Sigmoid colon (tissue), 7 donors: Measurements from ENCODE around the gene KYAT1. TPM values are rescaled to one million over a fixed set of nuclear protein-coding genes. Genes with fewer than 3 reads are reported as not detected.
"Not testable (repeated sequence)": the region's sequence is repeated elsewhere in the genome, so short reads cannot be mapped to it uniquely, and the experiment has no call there.

Source experiments
- DNase-seq: peaks from one replicate; pipeline ENCODE4 v3.0.0-alpha.2; 2019
- H3K27ac ChIP-seq, 4 donors: fragments of 200-600 bp; sonication (generic); one replicate each; pipeline ENCODE4 v1.5.1; 2016 to 2019; ENCODE audit warnings: mild to moderate bottlenecking in 1 of 4
- H3K27me3 ChIP-seq, 3 donors: fragments of 200-600 bp; sonication (generic); one replicate each; pipeline ENCODE4 v1.5.1; 2019; ENCODE audit warnings: mild to moderate bottlenecking in 1 of 3
- H3K36me3 ChIP-seq, 4 donors: fragments of 200-600 bp; sonication (generic); one replicate each; pipeline ENCODE4 v1.5.1; 2016 to 2019
- H3K4me1 ChIP-seq, 4 donors: fragments of 200-600 bp; sonication (generic); one replicate each; pipeline ENCODE4 v1.5.1; 2017 to 2019
- H3K4me3 ChIP-seq, 4 donors: fragments of 200-600 bp; sonication (generic); one replicate each; pipeline ENCODE4 v1.5.1; 2017 to 2019; ENCODE audit warnings: mild to moderate bottlenecking in 2 of 4, moderate library complexity in 1 of 4
- H3K9me3 ChIP-seq, 4 donors: fragments of 200-600 bp in 3 of 4; sonication (generic) in 3 of 4; one replicate each; pipeline versions ENCODE4 v1.5.1 to v1.6.1; 2013 to 2019
- EP300 ChIP-seq, 4 donors: sonication (generic); formaldehyde crosslinking; IDR thresholded peaks; one replicate each; pipeline ENCODE4 v1.6.1; 2017; ENCODE audit warnings: antibody characterized with exemption in 4 of 4
- POLR2A ChIP-seq, 2 donors: fragments of 450-650 bp; IDR thresholded peaks; one replicate each; pipeline ENCODE4 v1.6.1; 2016; ENCODE audit warnings: antibody characterized with exemption in 2 of 2, mild to moderate bottlenecking in 2 of 2, moderate library complexity in 2 of 2
- POLR2AphosphoS5 ChIP-seq, 4 donors: sonication (generic); formaldehyde crosslinking; IDR thresholded peaks; one replicate each; pipeline ENCODE4 v1.6.1; 2017; ENCODE audit warnings: antibody characterized with exemption in 4 of 4
- WGBS, 2 donors: extraction: QIAGEN DNeasy Blood & Tissue Kit; methylation state at CpG; one replicate each; pipeline ENCODE4 v1.1.7; 2013; 5-methylcytosine and 5-hydroxymethylcytosine counted together
- intact Hi-C: fragments of 100-400 bp; cut with DNase I; formaldehyde crosslinking; loops from one replicate; pipeline ENCODE4 v1.15.1; 2023
- polyA plus RNA-seq, 3 donors: library from polyadenylated mRNA; stranded (reverse); fragments of 200-250 nt; gene quantifications; one replicate each; pipeline ENCODE4 v1.2.3, GENCODE V29; 2013
- total RNA-seq, 4 donors: library from RNA; depleted of rRNA; stranded (reverse); fragments of >200 nt; gene quantifications; one replicate each; pipeline ENCODE4 v1.1.0, GENCODE V29; 2016
- TF ChIP-seq, protein P1 (sequence below), 4 experiments: fragments of 450-650 bp in 3 of 4; fragments of 200-600 bp in 1 of 4; IDR thresholded peaks; one replicate each; pipeline ENCODE4 v1.5.1; 2016 to 2019; ENCODE audit warnings: antibody characterized with exemption in 4 of 4, mild to moderate bottlenecking in 3 of 4, moderate library complexity in 2 of 4
- donor health status: healthy with polysubstance abuse.
- donor health status: Bipolar disorder and iron deficiency.
- donor health status: healthy.

KYAT1 gene
- total and polyA plus RNA-seq, 7 donors: 0.60 to 8.0 (median 4.5) TPM

DNA sequence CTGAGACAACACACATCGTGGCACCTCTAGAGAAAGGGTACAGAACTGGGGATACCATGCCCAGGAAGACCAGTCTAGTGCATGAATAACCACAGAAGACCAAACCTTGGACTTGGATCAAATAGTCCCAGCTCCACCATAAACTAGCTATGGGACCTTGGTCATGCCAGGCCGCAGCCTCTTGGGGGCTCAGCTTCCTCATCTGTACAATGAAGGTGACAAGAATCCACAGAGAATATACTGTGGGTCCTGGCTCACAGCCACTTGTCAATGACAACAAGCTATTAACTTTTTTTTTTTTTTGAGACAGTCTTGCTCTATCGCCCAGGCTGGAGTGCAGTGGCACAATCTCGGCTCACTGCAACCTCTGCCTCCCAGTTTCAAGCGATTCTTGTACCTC lies 3.9 kb downstream of the KYAT1 start:
- Histone ChIP-seq H3K27ac (no peak overlapping the region), H3K9me3 (no peaks in the 10 kb centered on the region), H3K36me3 (no peaks in the 10 kb centered on the region), H3K4me3 (no peak overlapping the region), H3K27me3 (no peaks in the 10 kb centered on the region), H3K4me1 (peaks cover 0 to 12% (median 10%) of the 10 kb centered on the region in 4 donors)
- WGBS, 2 donors: 75 to 83% methylated on average over 5 of the region's 5 CpGs
- DNase-seq: no peak
- intact Hi-C loops: no loop called here
- TF ChIP-seq EP300 (IDR thresholded peaks at IDR 0.05) (no peak), POLR2A (IDR thresholded peaks at IDR 0.05) (no peak), POLR2AphosphoS5 (IDR thresholded peaks at IDR 0.05) (no peak)
- TF ChIP-seq, protein P1, sequence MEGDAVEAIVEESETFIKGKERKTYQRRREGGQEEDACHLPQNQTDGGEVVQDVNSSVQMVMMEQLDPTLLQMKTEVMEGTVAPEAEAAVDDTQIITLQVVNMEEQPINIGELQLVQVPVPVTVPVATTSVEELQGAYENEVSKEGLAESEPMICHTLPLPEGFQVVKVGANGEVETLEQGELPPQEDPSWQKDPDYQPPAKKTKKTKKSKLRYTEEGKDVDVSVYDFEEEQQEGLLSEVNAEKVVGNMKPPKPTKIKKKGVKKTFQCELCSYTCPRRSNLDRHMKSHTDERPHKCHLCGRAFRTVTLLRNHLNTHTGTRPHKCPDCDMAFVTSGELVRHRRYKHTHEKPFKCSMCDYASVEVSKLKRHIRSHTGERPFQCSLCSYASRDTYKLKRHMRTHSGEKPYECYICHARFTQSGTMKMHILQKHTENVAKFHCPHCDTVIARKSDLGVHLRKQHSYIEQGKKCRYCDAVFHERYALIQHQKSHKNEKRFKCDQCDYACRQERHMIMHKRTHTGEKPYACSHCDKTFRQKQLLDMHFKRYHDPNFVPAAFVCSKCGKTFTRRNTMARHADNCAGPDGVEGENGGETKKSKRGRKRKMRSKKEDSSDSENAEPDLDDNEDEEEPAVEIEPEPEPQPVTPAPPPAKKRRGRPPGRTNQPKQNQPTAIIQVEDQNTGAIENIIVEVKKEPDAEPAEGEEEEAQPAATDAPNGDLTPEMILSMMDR (IDR thresholded peaks at IDR 0.05): no peak

DNA sequence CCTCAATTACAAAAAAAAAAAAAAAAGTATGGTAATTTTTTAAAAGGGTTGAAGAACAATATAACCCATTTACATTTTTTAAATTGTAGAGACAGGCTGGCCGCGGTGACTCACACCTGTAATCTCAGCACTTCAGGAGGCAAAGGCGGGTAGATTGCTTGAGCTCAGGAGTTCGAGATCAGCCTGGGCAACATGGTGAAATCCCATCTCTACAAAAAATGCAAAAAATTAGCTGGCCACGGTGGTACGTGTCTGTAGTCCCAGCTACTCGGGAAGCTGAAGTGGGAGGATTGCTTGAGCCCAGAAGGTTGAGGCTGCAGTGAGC lies 10.8 kb downstream of the KYAT1 start:
- H3K4me1 ChIP-seq, DNase-seq, H3K4me3 ChIP-seq, H3K27me3 ChIP-seq, intact Hi-C loops, H3K27ac ChIP-seq, H3K36me3 ChIP-seq, H3K9me3 ChIP-seq: not testable (repeated sequence)
- 93 to 95% methylated on average over 7 of the region's 7 CpGs for WGBS, 2 donors

DNA sequence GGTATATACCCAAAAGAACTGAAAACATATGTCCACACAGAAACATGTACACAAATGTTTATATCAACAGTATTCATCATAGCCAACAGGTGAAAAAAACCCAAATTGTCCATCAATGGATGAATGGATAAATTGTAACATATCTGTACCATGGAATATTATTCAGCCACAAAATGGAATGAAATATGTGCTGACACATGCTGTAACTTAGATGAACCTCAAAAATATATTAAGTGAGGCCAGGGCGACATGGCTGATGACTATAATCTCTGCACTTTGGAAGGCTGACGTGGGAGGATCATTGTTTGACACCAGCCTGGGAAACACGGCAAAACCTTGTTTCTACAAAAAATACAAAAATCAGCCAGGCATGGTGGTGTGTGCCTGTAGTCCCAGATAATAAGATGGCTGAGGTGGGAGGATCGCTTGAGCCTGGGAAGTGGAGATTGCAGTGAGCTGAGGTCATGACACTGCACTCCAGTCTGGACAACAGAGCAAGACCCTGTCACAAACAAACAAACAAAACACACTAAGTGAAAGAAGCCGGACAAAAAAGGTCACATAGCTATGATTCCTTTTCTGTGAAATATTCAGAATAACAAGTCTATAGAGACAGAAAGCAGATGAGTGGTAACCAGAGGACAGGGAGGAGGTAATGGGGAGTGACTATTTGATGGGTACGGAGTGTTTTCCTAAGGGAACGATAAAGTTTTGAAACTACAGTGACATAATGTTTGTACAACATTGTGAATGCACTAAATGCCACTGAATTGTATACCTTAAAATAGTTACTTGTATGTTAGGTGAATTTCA lies 11.4 kb downstream of the KYAT1 start:
- no peaks in the 10 kb centered on the region for H3K9me3 ChIP-seq
- H3K27ac ChIP-seq: no peak overlapping the region
- DNase-seq: no peak
- no peaks in the 10 kb centered on the region for H3K27me3 ChIP-seq
- H3K36me3 ChIP-seq: no peaks in the 10 kb centered on the region
- no peak overlapping the region for H3K4me3 ChIP-seq
- no peak for TF ChIP-seq POLR2A (IDR thresholded peaks at IDR 0.05)
- TF ChIP-seq EP300 (IDR thresholded peaks at IDR 0.05): no peak
- no peak for TF ChIP-seq POLR2AphosphoS5 (IDR thresholded peaks at IDR 0.05)
- TF ChIP-seq, protein P1 (IDR thresholded peaks at IDR 0.05): no peak
- intact Hi-C loops: no loop called here
- H3K4me1 ChIP-seq: no peaks in the 10 kb centered on the region
- 94% methylated on average over 7 of the region's 7 CpGs for WGBS, 2 donors

DNA sequence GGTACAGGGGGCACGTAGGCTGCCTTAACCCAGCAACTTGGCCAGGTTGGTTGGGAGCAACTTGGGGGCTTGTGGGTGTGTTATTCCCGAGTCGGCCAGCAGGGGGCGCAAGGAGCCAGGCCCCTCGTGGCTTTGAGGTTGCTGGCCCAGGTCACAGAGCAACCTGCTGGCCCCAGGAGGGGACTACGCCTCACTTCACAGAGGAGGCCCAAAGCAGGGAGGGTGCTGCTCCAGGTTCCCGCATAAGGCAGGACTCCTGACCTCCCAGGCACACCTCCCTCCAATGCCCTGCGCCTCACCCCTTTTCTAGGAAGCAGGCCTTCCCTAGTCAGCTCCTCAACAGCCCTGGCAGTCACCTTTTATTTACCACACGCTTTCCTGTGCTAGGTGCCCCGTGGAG lies 18.1 kb downstream of the KYAT1 start:
- intact Hi-C loops: loop anchor here (1.0 kb wide), 1 partner anchor 65 kb away; no protein-coding TSS in a partner anchor
- H3K36me3 ChIP-seq: no peaks in the 10 kb centered on the region
- H3K27me3 ChIP-seq: no peaks in the 10 kb centered on the region
- H3K4me3 ChIP-seq: no peak overlapping the region
- H3K4me1 ChIP-seq: no peaks in the 10 kb centered on the region
- no peak overlapping the region for H3K27ac ChIP-seq
- 21 to 26% methylated on average over 10 of the region's 10 CpGs for WGBS, 2 donors
- TF ChIP-seq POLR2AphosphoS5 (IDR thresholded peaks at IDR 0.05): no peak
- no peak for TF ChIP-seq EP300 (IDR thresholded peaks at IDR 0.05)
- no peak for TF ChIP-seq POLR2A (IDR thresholded peaks at IDR 0.05)
- TF ChIP-seq, protein P1 (IDR thresholded peaks at IDR 0.05): peak; percentile 85 to 100 (median 94)
- H3K9me3 ChIP-seq: no peaks in the 10 kb centered on the region
- peak; percentile 88 for DNase-seq

DNA sequence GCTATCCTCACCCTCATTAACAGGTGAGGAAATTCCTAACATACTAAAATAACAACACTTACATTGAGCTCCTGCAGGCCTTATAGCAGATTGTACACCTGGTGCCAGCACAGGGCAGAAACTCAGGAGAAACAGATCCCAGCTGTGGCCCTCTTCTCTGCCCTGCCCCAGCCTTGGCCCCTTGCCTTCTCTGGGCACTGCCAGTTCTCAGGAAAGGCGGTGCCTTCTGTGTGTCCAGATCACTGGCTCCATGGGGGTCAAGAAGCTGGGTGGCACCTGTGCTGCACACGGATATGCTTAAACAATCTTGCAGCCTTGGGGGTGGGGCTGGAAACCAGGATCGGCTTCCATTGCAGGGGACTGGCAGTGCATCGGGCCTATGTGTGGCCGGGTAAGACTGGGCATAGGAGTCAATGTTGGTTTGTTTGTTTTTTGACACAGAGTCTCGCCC lies 19.3 kb downstream of the KYAT1 start:
- Histone ChIP-seq H3K4me1 (no peaks in the 10 kb centered on the region), H3K27ac (no peak overlapping the region), H3K27me3 (no peaks in the 10 kb centered on the region), H3K9me3 (no peaks in the 10 kb centered on the region), H3K4me3 (no peak overlapping the region), H3K36me3 (no peaks in the 10 kb centered on the region)
- intact Hi-C loops: no loop called here
- no peak for TF ChIP-seq POLR2AphosphoS5 (IDR thresholded peaks at IDR 0.05)
- no peak for TF ChIP-seq POLR2A (IDR thresholded peaks at IDR 0.05)
- TF ChIP-seq, protein P1 (IDR thresholded peaks at IDR 0.05): no peak
- TF ChIP-seq EP300 (IDR thresholded peaks at IDR 0.05): no peak
- DNase-seq: no peak
- WGBS, 2 donors: 22 to 70% methylated on average over 6 of the region's 6 CpGs
